Measurements from ENCODE around the gene PPP4C. TPM values are rescaled to one million over a fixed set of nuclear protein-coding genes. Genes with fewer than 3 reads are reported as not detected.
A peak's percentile ranks its signal among the peaks of the same experiment; 100 is the strongest.

PPP4C gene
- total RNA-seq, 1 donor from 2014 or later: 102 TPM

GRCh38 chr16:30065943-30066760 lies 9.6 kb upstream of the PPP4C start:
- Mint-ChIP-seq H3K27ac (peak overlapping the region; percentile 99), H3K4me3 (peak overlapping the region; percentile 87), H3K4me1 (peaks cover 45% of the 10 kb centered on the region), H3K27me3 (ENCODE audit: low read depth) (no peaks in the 10 kb centered on the region), H3K9me3 (no peaks in the 10 kb centered on the region), H3K36me3 (peaks cover 22% of the 10 kb centered on the region)
- DNase-seq (ENCODE audit: low spot score in 2 of 2, unreplicated experiment in 2 of 2): peak in 1 of 2 experiments; percentile 65
- TF ChIP-seq, protein P1, sequence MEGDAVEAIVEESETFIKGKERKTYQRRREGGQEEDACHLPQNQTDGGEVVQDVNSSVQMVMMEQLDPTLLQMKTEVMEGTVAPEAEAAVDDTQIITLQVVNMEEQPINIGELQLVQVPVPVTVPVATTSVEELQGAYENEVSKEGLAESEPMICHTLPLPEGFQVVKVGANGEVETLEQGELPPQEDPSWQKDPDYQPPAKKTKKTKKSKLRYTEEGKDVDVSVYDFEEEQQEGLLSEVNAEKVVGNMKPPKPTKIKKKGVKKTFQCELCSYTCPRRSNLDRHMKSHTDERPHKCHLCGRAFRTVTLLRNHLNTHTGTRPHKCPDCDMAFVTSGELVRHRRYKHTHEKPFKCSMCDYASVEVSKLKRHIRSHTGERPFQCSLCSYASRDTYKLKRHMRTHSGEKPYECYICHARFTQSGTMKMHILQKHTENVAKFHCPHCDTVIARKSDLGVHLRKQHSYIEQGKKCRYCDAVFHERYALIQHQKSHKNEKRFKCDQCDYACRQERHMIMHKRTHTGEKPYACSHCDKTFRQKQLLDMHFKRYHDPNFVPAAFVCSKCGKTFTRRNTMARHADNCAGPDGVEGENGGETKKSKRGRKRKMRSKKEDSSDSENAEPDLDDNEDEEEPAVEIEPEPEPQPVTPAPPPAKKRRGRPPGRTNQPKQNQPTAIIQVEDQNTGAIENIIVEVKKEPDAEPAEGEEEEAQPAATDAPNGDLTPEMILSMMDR (IDR thresholded peaks at IDR 0.05; ENCODE audit: unreplicated experiment): no peak

DNA sequence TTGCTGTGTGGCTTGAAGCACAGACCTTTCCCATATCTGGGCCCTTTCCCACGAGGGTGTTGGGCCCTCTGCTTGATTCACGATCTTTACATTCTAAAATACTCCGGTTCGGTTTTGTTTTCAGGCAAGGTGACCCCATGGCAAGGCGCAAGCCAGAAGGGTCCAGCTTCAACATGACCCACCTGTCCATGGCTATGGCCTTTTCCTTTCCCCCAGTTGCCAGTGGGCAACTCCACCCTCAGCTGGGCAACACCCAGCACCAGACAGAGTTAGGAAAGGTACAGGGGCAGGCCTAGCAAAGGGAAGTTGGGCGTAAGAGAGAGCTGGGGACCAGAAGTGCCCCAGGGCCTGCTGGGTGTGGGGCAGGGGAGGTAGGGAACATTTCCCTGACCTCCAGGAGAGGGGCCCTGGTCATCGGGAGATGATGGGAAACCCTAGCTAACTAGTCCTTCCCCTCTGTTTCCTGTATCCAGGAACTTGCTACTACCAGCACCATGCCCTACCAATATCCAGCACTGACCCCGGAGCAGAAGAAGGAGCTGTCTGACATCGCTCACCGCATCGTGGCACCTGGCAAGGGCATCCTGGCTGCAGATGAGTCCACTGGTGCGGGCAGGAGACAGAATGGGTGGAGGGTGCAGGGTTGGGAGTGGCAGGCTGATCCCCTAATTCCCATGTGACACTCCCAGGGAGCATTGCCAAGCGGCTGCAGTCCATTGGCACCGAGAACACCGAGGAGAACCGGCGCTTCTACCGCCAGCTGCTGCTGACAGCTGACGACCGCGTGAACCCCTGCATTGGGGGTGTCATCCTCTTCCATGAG lies 8.8 kb upstream of the PPP4C start:
- Mint-ChIP-seq H3K4me1 (peaks cover 43% of the 10 kb centered on the region), H3K9me3 (no peaks in the 10 kb centered on the region), H3K27ac (peak overlapping the region; percentile 99), H3K4me3 (peak overlapping the region; percentile 87), H3K36me3 (peaks cover 27% of the 10 kb centered on the region), H3K27me3 (ENCODE audit: low read depth) (no peaks in the 10 kb centered on the region)
- DNase-seq (ENCODE audit: low spot score in 2 of 2, unreplicated experiment in 2 of 2): no peak
- TF ChIP-seq, protein P1 (IDR thresholded peaks at IDR 0.05; ENCODE audit: unreplicated experiment): no peak

- DNase-seq (ENCODE audit: low spot score in 2 of 2, unreplicated experiment in 2 of 2): no peak
- Mint-ChIP-seq H3K9me3 (no peaks in the 10 kb centered on the region), H3K36me3 (peaks cover 30% of the 10 kb centered on the region), H3K27ac (peak overlapping the region; percentile 99), H3K4me3 (peak overlapping the region; percentile 87), H3K4me1 (peaks cover 43% of the 10 kb centered on the region), H3K27me3 (ENCODE audit: low read depth) (no peaks in the 10 kb centered on the region)
- TF ChIP-seq, protein P1 (IDR thresholded peaks at IDR 0.05; ENCODE audit: unreplicated experiment): no peak
Observed at GRCh38 chr16:30067584-30067916, 8.2 kb upstream of the PPP4C start.

DNA sequence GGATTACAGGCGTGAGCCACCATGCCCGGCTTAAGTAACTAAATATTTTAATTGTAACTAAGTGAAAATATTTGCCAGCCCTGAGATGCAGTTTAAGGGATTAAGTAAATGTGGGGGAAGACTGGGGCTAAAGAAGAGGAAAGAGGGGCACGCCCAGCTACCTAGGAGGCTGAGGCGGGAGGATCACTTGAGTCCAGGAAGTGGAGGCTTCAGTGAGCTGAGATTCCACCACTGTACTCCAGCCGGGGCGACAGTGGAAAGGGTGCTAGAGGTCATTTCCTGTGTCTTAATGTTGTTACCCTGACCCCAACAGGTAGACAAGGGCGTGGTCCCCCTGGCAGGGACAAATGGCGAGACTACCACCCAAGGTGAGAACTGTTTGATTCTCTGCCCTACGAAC lies 7.5 kb upstream of the PPP4C start:
- H3K27ac Mint-ChIP-seq: peak overlapping the region; percentile 66
- H3K4me1 Mint-ChIP-seq: peaks cover 43% of the 10 kb centered on the region
- TF ChIP-seq, protein P1 (IDR thresholded peaks at IDR 0.05; ENCODE audit: unreplicated experiment): no peak
- H3K4me3 Mint-ChIP-seq: peak overlapping the region; percentile 45
- H3K36me3 Mint-ChIP-seq: peaks cover 30% of the 10 kb centered on the region
- H3K9me3 Mint-ChIP-seq: no peaks in the 10 kb centered on the region
- H3K27me3 Mint-ChIP-seq (ENCODE audit: low read depth): no peaks in the 10 kb centered on the region
- DNase-seq (ENCODE audit: low spot score in 2 of 2, unreplicated experiment in 2 of 2): no peak

GRCh38 chr16:30068750-30069610 lies 6.8 kb upstream of the PPP4C start:
- H3K9me3 Mint-ChIP-seq: no peaks in the 10 kb centered on the region
- peaks cover 37% of the 10 kb centered on the region for H3K4me1 Mint-ChIP-seq
- H3K27me3 Mint-ChIP-seq (ENCODE audit: low read depth): no peaks in the 10 kb centered on the region
- H3K4me3 Mint-ChIP-seq: peak overlapping the region; percentile 45
- H3K36me3 Mint-ChIP-seq: peaks cover 30% of the 10 kb centered on the region
- TF ChIP-seq, protein P1 (IDR thresholded peaks at IDR 0.05; ENCODE audit: unreplicated experiment): peak; percentile 64
- peak overlapping the region; percentile 71 for H3K27ac Mint-ChIP-seq
- no peak for DNase-seq (ENCODE audit: low spot score in 2 of 2, unreplicated experiment in 2 of 2)

Data from mesothelial cell of epicardium (in vitro differentiated cells).